ENCODE data around the gene EHBP1L1. TPM values are rescaled to one million over a fixed set of nuclear protein-coding genes. Genes with fewer than 3 reads are reported as not detected.

Gene EHBP1L1
- total RNA-seq, 1 donor from 2014 or later, result 26.1 TPM

- TF ChIP-seq CTCF (conservative IDR thresholded peaks at IDR 0.05; ENCODE audit: low read depth, low read length), result no peak
- H3K4me3 ChIP-seq (ENCODE audit: low read depth, low read length), result peak within 1 kb of the TSS; percentile 67
- DNase-seq (ENCODE audit: low read depth), result no peak
Measured at GRCh38 chr11:65558002-65558929, 17.6 kb upstream of the EHBP1L1 start, which contains the start of gene LTBP3. Gene LTBP3 (minus strand): TSS chr11:65558359. CDS start chr11:65557959, 400 bp downstream.

GRCh38 chr11:65558930-65559509 is 16.8 kb upstream of the EHBP1L1 start:
- H3K4me3 ChIP-seq (ENCODE audit: low read depth, low read length), result peak overlapping the region; percentile 28
- DNase-seq (ENCODE audit: low read depth), result no peak
- no peak for TF ChIP-seq CTCF (conservative IDR thresholded peaks at IDR 0.05; ENCODE audit: low read depth, low read length)

DNA sequence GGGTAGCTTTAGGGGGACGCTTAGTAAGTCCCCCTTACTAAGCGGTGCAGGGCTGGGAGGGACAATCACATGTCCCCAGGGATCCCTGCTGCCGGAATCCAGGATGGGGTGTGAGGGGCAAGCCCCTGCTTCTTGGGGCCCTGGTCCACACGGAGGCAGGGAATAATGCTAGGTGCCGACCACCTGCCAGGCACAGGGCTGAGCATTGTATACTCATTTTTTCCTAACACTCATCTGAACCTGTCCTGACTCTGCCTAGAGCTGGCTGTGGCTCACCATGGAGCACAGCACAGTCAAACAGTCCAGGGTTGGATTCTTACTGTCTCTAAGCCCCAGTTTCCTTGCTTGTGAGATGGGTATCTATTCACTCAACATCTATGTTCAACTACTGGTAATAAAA is 16.3 kb upstream of the EHBP1L1 start:
- no peak for DNase-seq (ENCODE audit: low read depth)
- TF ChIP-seq CTCF (conservative IDR thresholded peaks at IDR 0.05; ENCODE audit: low read depth, low read length), result no peak
- H3K4me3 ChIP-seq (ENCODE audit: low read depth, low read length), result no peak overlapping the region

- H3K4me3 ChIP-seq (ENCODE audit: low read depth, low read length), result no peak overlapping the region
Measured at GRCh38 chr11:65559951-65560537, 15.8 kb upstream of the EHBP1L1 start.

DNA sequence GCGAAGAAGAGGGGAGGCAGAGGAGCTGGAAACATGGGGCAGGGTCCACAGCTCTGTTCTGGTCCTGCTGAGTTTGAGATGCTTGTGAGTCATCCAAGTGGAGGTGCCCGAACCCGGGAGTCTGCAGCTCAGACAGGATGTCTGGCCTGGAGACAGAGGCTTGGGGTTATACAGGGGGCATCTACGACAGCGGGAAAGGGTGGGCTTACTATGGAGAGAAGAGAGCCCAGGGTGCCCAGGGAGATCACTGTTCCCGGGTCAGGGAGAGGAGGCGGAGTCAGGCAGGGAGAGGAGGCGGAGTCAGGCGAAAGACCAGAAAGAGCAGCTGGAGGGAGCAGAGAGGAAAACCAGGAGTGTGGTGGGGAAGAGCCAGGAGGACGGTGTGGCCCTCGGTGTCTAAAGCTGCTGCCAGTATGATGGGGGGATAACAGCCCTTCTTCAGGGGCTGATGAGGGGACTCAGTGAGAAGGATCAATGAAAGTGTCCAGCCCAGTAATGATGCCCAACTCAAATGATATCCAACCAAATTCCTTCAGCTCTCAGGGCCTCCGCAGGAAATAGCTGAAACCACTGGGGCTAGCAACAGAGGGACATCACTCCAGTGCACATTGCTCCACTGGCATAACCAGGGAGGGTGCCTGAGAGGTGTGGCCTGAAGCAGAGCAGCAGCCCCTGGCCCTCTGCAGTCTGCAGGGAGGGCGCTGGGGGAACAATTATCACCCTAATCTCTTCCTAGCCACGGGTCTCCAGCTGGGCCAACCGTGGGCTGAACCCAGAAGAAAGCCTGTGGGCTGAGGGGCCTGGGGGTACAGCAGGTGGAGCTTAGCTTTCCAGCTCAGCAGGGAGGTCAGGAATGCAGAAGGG is 15.1 kb upstream of the EHBP1L1 start:
- H3K4me3 ChIP-seq (ENCODE audit: low read depth, low read length), result no peak overlapping the region
- DNase-seq (ENCODE audit: low read depth), result no peak
- no peak for TF ChIP-seq CTCF (conservative IDR thresholded peaks at IDR 0.05; ENCODE audit: low read depth, low read length)

More at GRCh38 chr11:65559951-65560537, 15.8 kb upstream of the EHBP1L1 start:
- no peak for TF ChIP-seq CTCF (conservative IDR thresholded peaks at IDR 0.05; ENCODE audit: low read depth, low read length)
- DNase-seq (ENCODE audit: low read depth), result no peak

GRCh38 chr11:65562020-65562419 is 13.8 kb upstream of the EHBP1L1 start:
- TF ChIP-seq CTCF (conservative IDR thresholded peaks at IDR 0.05; ENCODE audit: low read depth, low read length), result no peak
- H3K4me3 ChIP-seq (ENCODE audit: low read depth, low read length), result no peak overlapping the region
- DNase-seq (ENCODE audit: low read depth), result no peak

Data from epithelial cell of proximal tubule (primary cell).